HCT116 (cell line): ENCODE results near the gene SSC4D. TPM values are rescaled to one million over a fixed set of nuclear protein-coding genes. Genes with fewer than 3 reads are reported as not detected.

Source experiments
- ATAC-seq: fragments of 200-7000 bp; cut with Tn5 transposase; 2 replicates; pipeline ENCODE4 v1.9.1; 2020; ENCODE audit warnings: mild to moderate bottlenecking, moderate library complexity
- BruUV-seq: library from RNA; stranded (reverse); fragments of 400-500 nt; replicated peaks from 2 replicates; lab custom pipeline; 2021; lab: Mats Ljungman, UMichigan
- CTCF ChIA-PET: fragments of 300-600 bp; sonication (Branson Sonifier 250); formaldehyde crosslinking; loops from one replicate; lab custom pipeline; 2021; ENCODE audit warnings: antibody characterized with exemption; lab: Charles Lee
- POLR2A ChIA-PET: fragments of 300-600, 350-600 bp; sonication (Branson Sonifier 250); formaldehyde crosslinking; loops from one replicate; lab custom pipeline; 2021; ENCODE audit warnings: antibody characterized with exemption; lab: Charles Lee
- RAD21 ChIA-PET, 2 experiments: fragments of 300-600 bp; sonication (Branson Sonifier 250); formaldehyde crosslinking; loops; one replicate each; lab custom pipeline; 2023; ENCODE audit warnings: low total read pairs in 2 of 2; ENCODE audit not compliant: uncharacterized antibody in 2 of 2, unreplicated experiment in 2 of 2, low non-redundant PET in 1 of 2; lab: Charles Lee
- DNase-seq: peaks from one replicate; pipeline ENCODE4 v3.0.0-alpha.2; 2010; ENCODE audit warnings: low read depth, low spot score
- H2AFZ ChIP-seq: fragments of 200-600 bp; shearing (Covaris generic), sonication (generic); 2 replicates; pipeline ENCODE4 v1.6.1; 2017; ENCODE audit warnings: low read depth, mixed run types, mixed read lengths, antibody characterized with exemption, low read length; ENCODE audit not compliant: poor library complexity, severe bottlenecking
- H3K27ac ChIP-seq: 2 replicates; pipeline ENCODE4 v1.5.1; 2012; ENCODE audit warnings: low read depth, low read length
- H3K27me3 ChIP-seq: fragments of 200-600 bp; sonication (generic); 2 replicates; pipeline ENCODE4 v1.6.1; 2016; ENCODE audit warnings: mixed run types, low read length, mixed read lengths; ENCODE audit not compliant: insufficient read depth
- H3K36me3 ChIP-seq, 2 experiments: fragments of 200-500 bp in 1 of 2; fragments of 200-600 bp in 1 of 2; sonication (Bioruptor generic) in 1 of 2; sonication (generic) in 1 of 2; 2 replicates each; pipeline versions ENCODE4 v1.5.1 to v1.6.1; 2014 to 2016; ENCODE audit warnings: low read length in 2 of 2, inconsistent platforms in 1 of 2, mixed read lengths in 1 of 2, mixed run types in 1 of 2; ENCODE audit not compliant: insufficient read depth in 2 of 2, control insufficient read depth in 1 of 2
- H3K4me1 ChIP-seq, 2 experiments: fragments of 200-600 bp in 1 of 2; sonication (generic) in 1 of 2; 2 replicates each; pipeline versions ENCODE4 v1.5.1 to v1.6.1; 2012 to 2017; ENCODE audit warnings: low read length in 2 of 2, inconsistent platforms in 1 of 2, mild to moderate bottlenecking in 1 of 2, mixed read lengths in 1 of 2, mixed run types in 1 of 2, moderate library complexity in 1 of 2; ENCODE audit not compliant: insufficient read depth in 2 of 2, control insufficient read depth in 1 of 2
- H3K4me2 ChIP-seq: fragments of 200-600 bp; sonication (generic); 2 replicates; pipeline ENCODE4 v1.6.1; 2017; ENCODE audit warnings: mixed run types, low read length, mixed read lengths
- H3K4me3 ChIP-seq, 2 experiments: fragments of 200-600 bp in 1 of 2; sonication (generic) in 1 of 2; replicated peaks in 1 of 2; 2 replicates each; pipeline ENCODE4 v1.5.1; 2011 to 2016; ENCODE audit warnings: low read length in 2 of 2, control low read depth in 1 of 2, low read depth in 1 of 2, mild to moderate bottlenecking in 1 of 2, mixed read lengths in 1 of 2, mixed run types in 1 of 2
- H3K79me2 ChIP-seq: fragments of 200-600 bp; sonication (generic); 2 replicates; pipeline ENCODE4 v1.6.1; 2017; ENCODE audit warnings: mild to moderate bottlenecking, mixed run types, low read length, moderate library complexity, mixed read lengths; ENCODE audit not compliant: insufficient read depth
- H3K9ac ChIP-seq: fragments of 200-600 bp; sonication (generic); 2 replicates; pipeline ENCODE4 v1.6.1; 2016; ENCODE audit warnings: low read length, mixed read lengths
- H3K9me2 ChIP-seq: fragments of 200-600 bp; sonication (generic), shearing (Covaris generic); 2 replicates; pipeline ENCODE4 v1.6.1; 2017; ENCODE audit warnings: mixed run types, mild to moderate bottlenecking, moderate library complexity; ENCODE audit not compliant: insufficient read depth
- H3K9me3 ChIP-seq, 2 experiments: fragments of 200-500 bp in 1 of 2; fragments of 200-600 bp in 1 of 2; sonication (Bioruptor generic) in 1 of 2; sonication (generic) in 1 of 2; 2 replicates each; pipeline ENCODE4 v1.6.1; 2014 to 2017; ENCODE audit warnings: low read length in 2 of 2, mixed read lengths in 2 of 2, inconsistent platforms in 1 of 2, low read depth in 1 of 2, mild to moderate bottlenecking in 1 of 2, mixed run types in 1 of 2, moderate library complexity in 1 of 2; ENCODE audit not compliant: control insufficient read depth in 1 of 2, insufficient read depth in 1 of 2
- H4K20me1 ChIP-seq: fragments of 200-600 bp; sonication (generic), shearing (Covaris generic); 2 replicates; pipeline ENCODE4 v1.6.1; 2017; ENCODE audit warnings: mixed run types, mild to moderate bottlenecking, moderate library complexity; ENCODE audit not compliant: insufficient read depth
- FOSL1 ChIP-seq: IDR thresholded peaks from 2 replicates; pipeline ENCODE4 v1.6.1; 2012; ENCODE audit warnings: low read depth
- SIN3A ChIP-seq: IDR thresholded peaks from 2 replicates; pipeline ENCODE4 v1.6.1; 2012; ENCODE audit warnings: low read depth
- SRF ChIP-seq: IDR thresholded peaks from 2 replicates; pipeline ENCODE4 v1.6.1; 2012; ENCODE audit warnings: low read depth
- YY1 ChIP-seq: IDR thresholded peaks from 2 replicates; pipeline ENCODE4 v1.6.1; 2011; ENCODE audit warnings: low read length, low read depth, moderate library complexity, mild to moderate bottlenecking; ENCODE audit not compliant: insufficient replicate concordance; ENCODE audit errors: extremely low read depth
- intact Hi-C: fragments of 100-400 bp; cut with micrococcal nuclease; formaldehyde crosslinking; loops from 2 replicates; pipeline ENCODE4 v1.10.0; 2022
- total RNA-seq: library from RNA; stranded (reverse); gene quantifications from one replicate; pipeline ENCODE4 v1.2.1, GENCODE V29; 2021; ENCODE audit not compliant: unreplicated experiment
- TF ChIP-seq, protein P1 (sequence below): IDR thresholded peaks from 2 replicates; pipeline ENCODE4 v1.6.1; 2012; ENCODE audit warnings: low read depth

The SSC4D gene
- total RNA-seq, 1 experiment from 2014 or later = 1.1 TPM

DNA sequence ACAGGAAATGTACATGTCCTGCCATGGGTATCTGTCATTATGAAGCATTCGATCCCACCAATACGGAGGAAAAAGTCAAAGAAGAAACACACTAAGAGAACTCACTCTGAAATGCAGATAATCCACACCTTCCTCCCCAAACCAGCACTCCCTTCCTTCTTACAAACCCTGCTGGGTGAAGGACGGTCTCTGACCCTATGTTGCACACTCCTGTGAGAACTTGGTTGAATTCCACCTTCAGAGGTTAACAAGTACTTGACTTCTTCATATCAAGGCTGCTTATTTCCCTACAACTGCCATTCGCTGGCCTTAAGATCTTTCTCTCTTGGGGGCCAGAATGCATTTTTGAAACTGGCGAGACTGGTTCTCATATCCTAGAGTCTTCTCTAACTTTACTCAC lies 67.3 kb downstream of the SSC4D start (continued):
- TF ChIP-seq, protein P1, sequence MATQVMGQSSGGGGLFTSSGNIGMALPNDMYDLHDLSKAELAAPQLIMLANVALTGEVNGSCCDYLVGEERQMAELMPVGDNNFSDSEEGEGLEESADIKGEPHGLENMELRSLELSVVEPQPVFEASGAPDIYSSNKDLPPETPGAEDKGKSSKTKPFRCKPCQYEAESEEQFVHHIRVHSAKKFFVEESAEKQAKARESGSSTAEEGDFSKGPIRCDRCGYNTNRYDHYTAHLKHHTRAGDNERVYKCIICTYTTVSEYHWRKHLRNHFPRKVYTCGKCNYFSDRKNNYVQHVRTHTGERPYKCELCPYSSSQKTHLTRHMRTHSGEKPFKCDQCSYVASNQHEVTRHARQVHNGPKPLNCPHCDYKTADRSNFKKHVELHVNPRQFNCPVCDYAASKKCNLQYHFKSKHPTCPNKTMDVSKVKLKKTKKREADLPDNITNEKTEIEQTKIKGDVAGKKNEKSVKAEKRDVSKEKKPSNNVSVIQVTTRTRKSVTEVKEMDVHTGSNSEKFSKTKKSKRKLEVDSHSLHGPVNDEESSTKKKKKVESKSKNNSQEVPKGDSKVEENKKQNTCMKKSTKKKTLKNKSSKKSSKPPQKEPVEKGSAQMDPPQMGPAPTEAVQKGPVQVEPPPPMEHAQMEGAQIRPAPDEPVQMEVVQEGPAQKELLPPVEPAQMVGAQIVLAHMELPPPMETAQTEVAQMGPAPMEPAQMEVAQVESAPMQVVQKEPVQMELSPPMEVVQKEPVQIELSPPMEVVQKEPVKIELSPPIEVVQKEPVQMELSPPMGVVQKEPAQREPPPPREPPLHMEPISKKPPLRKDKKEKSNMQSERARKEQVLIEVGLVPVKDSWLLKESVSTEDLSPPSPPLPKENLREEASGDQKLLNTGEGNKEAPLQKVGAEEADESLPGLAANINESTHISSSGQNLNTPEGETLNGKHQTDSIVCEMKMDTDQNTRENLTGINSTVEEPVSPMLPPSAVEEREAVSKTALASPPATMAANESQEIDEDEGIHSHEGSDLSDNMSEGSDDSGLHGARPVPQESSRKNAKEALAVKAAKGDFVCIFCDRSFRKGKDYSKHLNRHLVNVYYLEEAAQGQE = no peak

DNA sequence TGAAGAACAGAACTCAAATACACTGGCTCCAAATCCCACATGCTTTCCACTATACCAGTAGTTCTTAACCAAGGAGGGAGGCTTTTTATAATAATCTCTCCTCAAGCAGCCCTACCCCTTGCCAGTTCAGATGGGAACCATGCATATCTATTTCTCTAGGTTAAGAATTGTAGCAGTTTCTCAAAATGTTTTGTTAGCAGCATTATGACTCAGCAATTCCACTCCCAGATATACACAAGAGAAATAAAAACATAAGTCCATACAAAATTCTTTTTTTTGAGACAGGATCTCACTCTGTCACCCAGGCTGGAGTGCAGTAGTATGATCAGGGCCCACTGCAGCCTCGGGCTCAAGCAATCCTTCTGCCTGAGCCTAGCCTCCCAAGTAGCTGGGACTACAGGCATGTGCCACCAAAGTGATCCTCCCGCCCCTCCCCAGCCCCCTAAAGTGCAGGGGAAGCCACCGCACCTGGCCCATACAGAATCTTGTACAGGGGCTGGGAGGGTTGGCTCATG lies 68.8 kb downstream of the SSC4D start:
- no TSS peak for BruUV-seq
- peak overlapping the region; percentile 25; the same call in 1 of the 2 replicates for H3K27ac ChIP-seq

More for the DNA sequence above, 68.8 kb downstream of the SSC4D start:
- Histone ChIP-seq H3K9me2 (no peaks in the 10 kb centered on the region), H3K27me3 (no peaks in the 10 kb centered on the region), H3K79me2 (peaks cover 100% of the 10 kb centered on the region), H3K9me3 (no peaks in the 10 kb centered on the region), H3K4me2 (no peak overlapping the region), H3K4me3 (no peak overlapping the region), H3K9ac (no peak overlapping the region), H3K4me1 (peaks cover 15 to 48% of the 10 kb centered on the region in 2 experiments), H2AFZ (no peak overlapping the region), H4K20me1 (peaks cover 34% of the 10 kb centered on the region; the same call in 1 of the 2 replicates), H3K36me3 (peaks cover 26 to 33% of the 10 kb centered on the region in 2 experiments; a peak in 3 of 4 replicates)
- CTCF ChIA-PET = interaction anchor here (1.5 kb wide), 1 partner anchor 18 kb away, joined by 3 read pairs; the partner anchor contains the start of gene YWHAG
- DNase-seq = no peak
- intact Hi-C loops = no loop called here
- no peak for ATAC-seq
- RAD21 ChIA-PET = no interaction called here
- TF ChIP-seq SRF = no peak
- TF ChIP-seq YY1 = no peak
- peak; percentile 12; the same call in 1 of the 2 replicates for TF ChIP-seq FOSL1
- no peak for TF ChIP-seq SIN3A
- POLR2A ChIA-PET = no interaction called here

Other genes starting within 250 kb of the SSC4D start
- gene SRRM3, start 207.8 kb downstream of the SSC4D start, total RNA-seq = 12.7 TPM
- gene HSPB1, start 107.0 kb downstream of the SSC4D start, total RNA-seq = 524 TPM
- 170 TPM for gene YWHAG, start 50.7 kb downstream of the SSC4D start, total RNA-seq
- gene ZP3, start 15.3 kb upstream of the SSC4D start, total RNA-seq = 23.4 TPM
- 37.4 TPM for gene DTX2, start 52.0 kb upstream of the SSC4D start, total RNA-seq
- gene UPK3B, start 100.9 kb upstream of the SSC4D start, total RNA-seq = 2.3 TPM
- not detected for gene SPDYE16, start 133.6 kb upstream of the SSC4D start, total RNA-seq
- gene POMZP3, start 217.6 kb upstream of the SSC4D start, total RNA-seq = 20.1 TPM